KG1 (cell line): ENCODE measurements around the gene MVB12B.

Experiments
- DNase-seq: peaks from one replicate; lab custom pipeline; 2025; lab: John Stamatoyannopoulos, UW

MVB12B gene

DNA sequence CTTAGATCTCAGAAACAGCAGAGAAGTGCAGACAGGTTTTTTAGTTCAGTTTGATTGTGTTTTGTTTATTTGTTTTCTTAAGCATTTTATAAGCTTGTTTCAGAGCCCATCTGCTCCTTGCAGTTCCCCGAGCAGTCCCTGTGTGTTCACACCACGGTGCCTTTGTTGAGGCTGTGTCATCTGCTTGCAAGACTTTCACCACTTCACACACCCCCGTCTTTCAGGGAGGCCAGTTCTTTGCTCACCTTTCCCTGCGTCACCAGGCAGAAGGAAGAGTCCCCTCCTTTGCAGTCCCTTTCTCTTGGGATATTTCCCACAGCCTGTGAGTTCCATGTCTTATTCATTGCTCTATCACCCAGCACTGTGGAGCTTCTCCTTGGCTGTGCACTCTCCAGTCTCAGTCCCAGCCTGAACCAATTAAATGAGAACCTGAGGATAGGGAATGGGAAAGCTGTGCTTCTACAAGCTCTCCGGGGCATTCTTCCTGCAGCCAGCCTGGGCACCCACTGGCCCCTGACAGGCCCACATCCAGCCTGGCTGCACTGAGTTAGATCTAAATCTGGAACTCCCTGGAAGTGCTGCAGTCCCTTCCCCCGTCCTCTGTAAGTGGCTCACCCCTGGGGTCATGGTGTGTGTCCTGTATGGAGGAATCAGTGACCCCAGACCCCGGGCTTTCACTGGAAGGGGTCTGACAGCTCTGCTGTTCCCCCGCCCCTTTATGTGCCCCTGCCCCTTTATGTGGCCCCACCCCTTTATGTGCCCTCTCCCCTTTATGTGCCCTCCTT is 5.5 kb downstream of the MVB12B start:
- no peak for DNase-seq

- no peak for DNase-seq
Measured at GRCh38 chr9:126334721-126335621, 8.3 kb downstream of the MVB12B start.

DNA sequence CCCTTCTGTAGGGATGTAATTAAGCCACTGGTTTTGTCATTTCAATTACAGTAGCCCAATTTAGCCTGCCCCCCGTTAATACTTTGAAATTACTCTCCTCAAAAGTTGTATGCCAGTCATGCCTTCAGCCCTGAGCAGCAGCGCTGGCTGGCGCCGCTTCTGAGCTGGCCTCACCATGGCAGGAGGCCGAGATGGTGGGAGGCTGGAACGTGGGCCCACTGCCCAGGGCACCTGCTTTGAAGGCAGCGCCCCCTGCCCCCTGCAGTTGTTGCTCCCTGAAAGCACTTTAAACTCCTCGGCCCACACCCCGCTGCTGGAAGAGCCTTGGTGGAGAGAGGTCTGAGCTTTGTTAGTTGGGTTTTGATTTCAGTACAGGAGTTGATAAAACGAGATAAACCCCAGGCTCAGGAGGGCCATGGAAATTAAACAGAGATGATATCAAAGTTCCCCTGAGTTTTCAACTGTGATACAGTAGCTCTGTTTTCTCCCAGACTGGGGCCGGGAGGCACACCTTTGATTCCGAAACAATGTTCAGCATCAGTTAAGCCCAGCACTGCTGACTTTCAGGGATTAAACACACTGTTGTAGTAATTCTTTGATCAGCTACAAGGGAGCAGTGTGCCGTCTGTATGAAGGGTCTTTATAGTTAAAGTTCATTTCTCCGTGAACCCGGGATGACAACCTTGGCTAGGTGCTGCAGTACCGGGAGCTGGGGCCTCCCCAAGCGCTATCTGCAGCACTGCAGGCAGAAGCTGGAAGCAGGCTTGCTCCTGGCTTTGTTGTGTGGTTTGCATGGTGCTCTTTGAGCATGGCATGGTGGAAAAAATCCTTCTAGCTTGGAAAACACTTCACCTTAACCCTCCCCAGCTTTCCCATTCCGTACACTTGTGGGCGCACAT is 9.5 kb downstream of the MVB12B start:
- no peak for DNase-seq

DNA sequence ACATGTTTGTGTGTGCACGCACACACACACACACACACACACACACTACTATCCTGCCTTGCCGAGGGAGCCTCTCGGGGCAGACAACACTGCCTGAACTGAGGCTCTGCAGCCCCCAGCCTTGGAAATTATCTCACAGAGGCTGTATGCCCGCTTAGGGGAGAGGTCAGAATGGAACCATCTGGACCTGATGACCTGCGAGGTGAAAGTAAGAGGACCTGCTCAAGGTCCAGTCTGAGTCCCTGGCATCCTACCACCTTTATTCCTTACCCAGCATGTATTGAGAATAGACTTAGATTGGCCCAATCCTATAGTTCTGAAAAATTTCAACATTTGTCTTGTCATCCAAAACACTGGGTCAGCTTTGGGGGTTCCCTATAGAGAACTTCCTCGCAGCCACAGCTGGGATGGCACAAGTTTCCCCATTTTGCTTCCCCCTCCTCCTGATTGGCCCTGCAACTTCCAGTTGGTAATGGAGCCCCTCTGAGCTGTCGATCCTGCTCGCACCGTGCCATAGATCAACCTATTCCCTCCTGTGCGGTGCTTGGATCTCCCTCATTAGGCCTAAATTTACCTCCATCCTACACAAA is 10.2 kb downstream of the MVB12B start:
- DNase-seq, result no peak

DNA sequence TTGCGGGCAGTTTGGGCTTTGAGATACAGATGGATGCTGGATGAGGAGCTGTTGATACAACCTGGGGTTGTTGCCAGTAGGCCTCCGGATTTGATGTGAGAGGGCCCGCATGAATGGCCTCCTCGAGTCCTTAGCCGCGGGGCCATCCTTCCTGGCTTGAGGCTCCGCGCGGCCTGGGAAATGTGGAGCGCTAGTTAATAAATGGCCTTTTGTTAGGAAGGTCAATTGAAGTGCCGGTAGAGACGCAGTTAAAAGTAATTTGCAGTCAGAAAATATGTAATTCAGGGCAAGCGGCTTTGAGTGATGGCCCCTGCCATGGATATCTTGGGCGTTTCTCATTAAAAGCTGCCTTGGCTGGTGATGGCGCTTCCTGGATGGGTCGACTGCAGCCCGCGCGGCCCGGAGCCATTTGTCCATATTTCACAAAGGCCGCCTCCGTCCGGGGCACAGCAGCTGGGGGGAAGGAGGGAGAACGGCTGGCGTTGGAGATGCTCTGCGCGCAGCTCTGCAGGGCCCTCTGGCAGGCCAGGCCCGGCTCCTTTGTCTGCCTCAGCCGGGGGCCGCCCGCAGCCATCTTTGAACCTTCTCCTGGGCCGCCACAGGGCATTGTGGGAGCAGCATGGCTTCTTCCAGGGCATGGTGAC is 11.2 kb downstream of the MVB12B start:
- DNase-seq, result no peak

- peak; percentile 33 for DNase-seq
Measured at GRCh38 chr9:126338945-126339344, 12.3 kb downstream of the MVB12B start.

DNA sequence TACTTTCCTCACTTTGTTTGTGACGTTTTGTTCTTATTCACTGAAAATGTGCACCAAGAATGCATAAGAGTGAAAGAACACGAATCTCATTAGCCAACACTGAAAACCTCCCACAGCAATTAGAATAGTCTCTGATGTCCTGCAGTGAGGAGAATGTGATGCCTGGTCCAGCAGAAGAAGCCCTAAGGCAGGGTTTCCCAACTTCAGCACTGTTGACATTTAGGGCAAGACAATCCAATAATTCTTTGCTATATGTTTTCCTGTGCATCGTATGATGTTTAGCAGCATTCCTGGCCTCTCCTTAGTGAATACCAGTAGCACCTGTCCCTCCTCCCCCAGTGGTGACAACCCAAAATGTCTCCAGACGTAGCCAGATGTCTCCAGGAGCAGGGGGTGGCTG is 14.8 kb downstream of the MVB12B start:
- DNase-seq, result no peak

GRCh38 chr9:126341902-126342301 is 15.3 kb downstream of the MVB12B start:
- DNase-seq, result no peak

DNA sequence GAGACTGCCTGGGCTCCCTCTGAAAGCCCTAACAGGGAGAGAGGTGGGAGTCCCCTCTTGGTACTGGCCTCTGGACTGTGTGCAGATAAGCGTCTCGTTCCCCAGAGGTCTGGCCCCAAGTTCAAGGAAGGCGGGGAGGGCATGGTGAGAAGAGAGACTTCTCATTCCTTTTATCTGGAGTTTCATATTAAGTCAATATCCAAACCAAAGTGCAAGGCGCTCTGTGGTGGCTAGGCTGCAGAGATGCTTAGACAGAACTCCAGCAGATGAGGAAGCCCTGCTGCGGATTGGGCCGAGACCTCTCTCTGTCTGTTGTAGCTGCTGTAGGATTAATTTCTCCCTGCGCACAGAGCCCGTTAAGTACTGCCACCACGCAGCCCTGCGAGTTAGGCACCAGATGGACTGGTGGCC is 16.0 kb downstream of the MVB12B start:
- DNase-seq, result no peak

GRCh38 chr9:126343271-126343700 is 16.7 kb downstream of the MVB12B start:
- no peak for DNase-seq

DNA sequence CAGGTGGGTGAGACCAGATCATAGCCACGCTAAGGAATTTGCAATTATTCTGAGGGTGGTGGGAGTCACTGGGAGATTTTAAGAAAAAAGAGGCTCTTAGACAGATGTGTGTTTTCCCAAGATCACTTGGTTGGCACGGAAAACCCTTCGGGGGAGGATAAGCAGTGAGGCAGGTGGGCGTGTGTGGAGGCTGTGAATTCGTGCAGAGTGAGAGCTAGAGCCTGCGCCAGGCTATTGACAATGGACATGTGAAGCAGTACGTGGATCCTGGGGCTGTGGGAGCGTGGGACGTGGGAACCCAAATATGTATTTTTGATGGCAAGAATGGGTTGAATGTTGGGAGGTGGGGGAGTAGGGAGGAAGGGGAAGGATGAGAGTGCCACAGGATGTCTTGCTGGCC is 19.4 kb downstream of the MVB12B start:
- DNase-seq, result no peak

GRCh38 chr9:126347093-126347492 is 20.5 kb downstream of the MVB12B start:
- DNase-seq, result no peak

- no peak for DNase-seq
Measured at GRCh38 chr9:126347911-126348760, 21.5 kb downstream of the MVB12B start.

DNA sequence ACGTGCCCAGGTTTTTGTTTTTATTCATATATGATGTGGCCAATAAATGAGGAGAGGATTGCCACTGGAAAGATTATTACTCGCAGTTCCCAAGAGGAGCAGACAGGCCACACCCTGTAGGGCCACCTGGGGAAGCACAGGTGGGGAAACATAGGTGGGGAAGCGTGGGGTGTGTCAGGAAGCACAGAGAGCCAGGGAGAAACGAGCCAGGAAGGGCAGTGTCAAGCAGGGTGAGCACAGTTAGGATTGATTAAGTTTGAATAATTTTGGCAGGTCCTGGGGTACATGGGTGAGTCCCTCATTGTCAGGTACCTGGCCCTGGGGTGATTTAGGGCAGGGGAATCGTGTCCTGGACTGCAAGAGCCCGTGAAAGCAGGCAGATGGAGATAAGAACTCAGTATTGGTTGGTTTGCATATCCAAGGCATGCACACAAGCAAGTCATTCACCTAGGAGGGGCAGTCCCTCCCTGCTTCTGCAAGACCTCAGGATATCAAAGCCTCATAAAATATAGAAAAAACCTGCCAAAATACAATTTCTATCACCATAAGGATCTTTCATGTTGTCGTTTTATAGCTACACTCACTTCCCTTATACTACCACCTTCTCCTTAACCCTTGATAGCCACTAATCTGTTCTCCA is 22.4 kb downstream of the MVB12B start:
- DNase-seq, result no peak

- no peak for DNase-seq
Measured at GRCh38 chr9:126354887-126355770, 28.5 kb downstream of the MVB12B start.

GRCh38 chr9:126357074-126357473 is 30.4 kb downstream of the MVB12B start:
- no peak for DNase-seq

DNA sequence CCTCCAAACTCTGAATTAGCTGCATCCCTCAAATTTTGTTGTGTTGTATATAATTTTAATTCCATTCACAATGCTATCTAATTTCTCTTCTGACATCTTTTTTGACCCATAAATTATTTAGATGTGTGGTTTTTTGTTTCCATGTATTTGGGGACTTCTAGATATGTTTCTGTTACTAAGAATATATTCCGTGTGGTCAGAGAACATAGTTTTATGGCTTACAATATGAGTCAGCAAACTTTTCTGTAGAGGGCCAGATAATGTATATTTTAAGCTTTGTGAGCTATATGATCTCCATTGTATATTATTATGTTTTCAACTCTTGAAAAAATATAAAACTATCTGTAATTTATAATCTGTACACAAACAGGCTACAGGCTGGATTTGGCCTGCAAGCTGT is 33.4 kb downstream of the MVB12B start:
- no peak for DNase-seq

DNA sequence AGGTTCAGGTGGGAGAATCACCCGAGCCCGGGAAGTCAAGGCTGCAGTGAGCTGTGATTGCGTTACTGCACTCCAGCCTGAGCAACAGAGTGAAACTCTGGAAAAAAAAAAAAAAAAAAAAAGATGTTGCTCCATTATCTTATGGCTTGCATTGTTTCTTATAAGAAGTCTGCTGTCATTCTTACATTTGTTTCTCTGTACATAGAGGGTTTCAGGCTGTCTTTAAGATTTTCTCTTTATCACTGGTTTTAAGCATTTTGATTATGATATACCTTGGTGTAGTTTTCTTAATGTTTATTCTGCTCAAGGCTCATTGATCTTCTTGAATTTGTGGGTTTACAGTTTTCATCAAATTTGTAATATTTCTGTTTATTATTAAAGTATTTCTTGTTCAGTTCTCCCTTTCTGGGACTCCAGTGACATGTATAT is 35.2 kb downstream of the MVB12B start:
- DNase-seq, result no peak

DNA sequence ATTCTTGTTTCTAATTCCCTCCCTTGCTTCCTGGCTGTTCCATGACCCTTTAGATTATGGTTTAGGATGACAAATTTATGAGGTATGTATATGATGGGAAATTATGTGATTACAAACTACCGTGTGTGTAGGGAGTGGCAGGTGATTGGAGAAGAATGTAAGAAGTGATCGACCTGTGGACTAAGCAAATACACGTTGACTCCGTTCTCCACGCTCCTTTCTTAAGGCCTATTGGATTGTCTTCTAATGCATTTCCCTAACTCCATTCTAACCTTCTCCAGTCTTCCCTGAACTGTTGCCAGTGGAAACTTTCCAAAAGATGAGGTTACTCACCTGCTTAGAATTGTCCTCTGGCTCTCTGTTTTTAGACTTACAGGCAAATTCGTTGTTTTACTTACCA is 36.6 kb downstream of the MVB12B start:
- DNase-seq, result no peak
